Esophagus muscularis mucosa (tissue), 4 donors: ENCODE measurements around the gene SPON1.

ENCODE experiments used
- CTCF ChIP-seq, 3 experiments: fragments of 200-600 bp in 2 of 3; fragments of 450-650 bp in 1 of 3; sonication (generic) in 2 of 3; IDR thresholded peaks; one replicate each; pipeline ENCODE4 v1.5.1; 2017 to 2019; ENCODE audit warnings: antibody characterized with exemption in 3 of 3, mild to moderate bottlenecking in 2 of 3, moderate library complexity in 1 of 3
- EP300 ChIP-seq: sonication (generic); formaldehyde crosslinking; IDR thresholded peaks from one replicate; pipeline ENCODE4 v1.6.1; 2017; ENCODE audit warnings: antibody characterized with exemption
- POLR2A ChIP-seq: fragments of 450-650 bp; IDR thresholded peaks from one replicate; pipeline ENCODE4 v1.6.1; 2017; ENCODE audit warnings: antibody characterized with exemption, moderate library complexity, mild to moderate bottlenecking, low read depth

- TF ChIP-seq CTCF (IDR thresholded peaks at IDR 0.05) (no peak), POLR2A (no peak), EP300 (no peak)
Observed at GRCh38 chr11:13926981-13927380, 35.5 kb upstream of the SPON1 start.
